ENCODE measurements around the gene BPHL.

- TF ChIP-seq CTCF (IDR thresholded peaks at IDR 0.05), result no peak
- TF ChIP-seq, protein P1, sequence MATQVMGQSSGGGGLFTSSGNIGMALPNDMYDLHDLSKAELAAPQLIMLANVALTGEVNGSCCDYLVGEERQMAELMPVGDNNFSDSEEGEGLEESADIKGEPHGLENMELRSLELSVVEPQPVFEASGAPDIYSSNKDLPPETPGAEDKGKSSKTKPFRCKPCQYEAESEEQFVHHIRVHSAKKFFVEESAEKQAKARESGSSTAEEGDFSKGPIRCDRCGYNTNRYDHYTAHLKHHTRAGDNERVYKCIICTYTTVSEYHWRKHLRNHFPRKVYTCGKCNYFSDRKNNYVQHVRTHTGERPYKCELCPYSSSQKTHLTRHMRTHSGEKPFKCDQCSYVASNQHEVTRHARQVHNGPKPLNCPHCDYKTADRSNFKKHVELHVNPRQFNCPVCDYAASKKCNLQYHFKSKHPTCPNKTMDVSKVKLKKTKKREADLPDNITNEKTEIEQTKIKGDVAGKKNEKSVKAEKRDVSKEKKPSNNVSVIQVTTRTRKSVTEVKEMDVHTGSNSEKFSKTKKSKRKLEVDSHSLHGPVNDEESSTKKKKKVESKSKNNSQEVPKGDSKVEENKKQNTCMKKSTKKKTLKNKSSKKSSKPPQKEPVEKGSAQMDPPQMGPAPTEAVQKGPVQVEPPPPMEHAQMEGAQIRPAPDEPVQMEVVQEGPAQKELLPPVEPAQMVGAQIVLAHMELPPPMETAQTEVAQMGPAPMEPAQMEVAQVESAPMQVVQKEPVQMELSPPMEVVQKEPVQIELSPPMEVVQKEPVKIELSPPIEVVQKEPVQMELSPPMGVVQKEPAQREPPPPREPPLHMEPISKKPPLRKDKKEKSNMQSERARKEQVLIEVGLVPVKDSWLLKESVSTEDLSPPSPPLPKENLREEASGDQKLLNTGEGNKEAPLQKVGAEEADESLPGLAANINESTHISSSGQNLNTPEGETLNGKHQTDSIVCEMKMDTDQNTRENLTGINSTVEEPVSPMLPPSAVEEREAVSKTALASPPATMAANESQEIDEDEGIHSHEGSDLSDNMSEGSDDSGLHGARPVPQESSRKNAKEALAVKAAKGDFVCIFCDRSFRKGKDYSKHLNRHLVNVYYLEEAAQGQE (IDR thresholded peaks at IDR 0.05; ENCODE audit: insufficient read depth in 1 of 2, low read depth in 2 of 2, low read length in 1 of 2), result no peak
These were observed 72.3 kb downstream of the BPHL start for GRCh38 chr6:3190779-3191178.

Data from Panc1 (cell line).